NCI-H526 treated with DMSO at 0.1 percent for 48 hours (cell line): ENCODE results near the gene KISS1.

Source experiments
- DNase-seq: peaks from one replicate; lab custom pipeline; 2025; lab: John Stamatoyannopoulos, UW

The KISS1 gene

GRCh38 chr1:204154568-204155255 lies 41.6 kb downstream of the KISS1 start:
- DNase-seq: no peak

- DNase-seq: no peak
Observed at GRCh38 chr1:204153667-204154066, 42.6 kb downstream of the KISS1 start.

DNA sequence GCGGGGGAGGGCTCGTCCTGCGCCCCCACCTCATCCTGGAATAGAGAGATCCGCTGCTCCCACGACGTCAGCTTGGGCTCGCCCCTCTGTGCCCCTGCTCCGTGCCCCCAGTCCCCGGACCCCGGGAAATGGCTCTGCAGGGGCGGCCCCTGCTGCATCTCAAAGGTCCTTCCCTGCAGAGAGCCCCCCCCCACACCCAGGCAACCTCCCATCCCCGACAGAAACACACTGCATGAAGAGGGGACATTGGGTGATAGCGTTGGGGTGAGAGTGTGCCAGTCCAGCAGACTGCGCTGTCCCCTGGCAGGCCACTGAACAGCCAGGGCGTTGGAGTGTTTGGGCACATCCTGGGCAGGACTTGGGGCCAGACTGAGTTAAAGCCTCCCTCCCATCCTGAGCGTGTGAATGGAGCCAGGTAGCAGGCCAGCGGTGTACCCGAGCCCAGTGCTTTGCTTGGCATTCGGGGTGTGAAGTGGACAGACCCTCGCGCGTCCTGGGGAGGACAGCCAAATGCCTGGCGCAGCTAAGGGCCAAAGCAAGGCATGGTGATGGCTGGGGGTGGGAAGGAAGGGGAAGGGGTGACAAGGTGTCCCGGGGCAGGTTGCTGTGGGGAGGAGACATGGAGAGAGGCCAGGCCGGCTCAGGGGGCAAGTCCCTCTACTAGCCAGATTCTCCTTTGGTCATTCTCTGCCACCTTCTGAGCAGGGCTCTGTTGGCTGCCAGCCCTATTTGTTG lies 43.8 kb downstream of the KISS1 start:
- DNase-seq: no peak

GRCh38 chr1:204151552-204152309 lies 44.6 kb downstream of the KISS1 start, which contains the start of gene ETNK2:
TSS of gene ETNK2 (minus strand) at chr1:204152044. CDS start at chr1:204151852, 192 bp downstream.
- no peak for DNase-seq

- no peak for DNase-seq
Observed at GRCh38 chr1:204150702-204151551, 45.4 kb downstream of the KISS1 start.

GRCh38 chr1:204149635-204150565 lies 46.4 kb downstream of the KISS1 start:
- DNase-seq: no peak

DNA sequence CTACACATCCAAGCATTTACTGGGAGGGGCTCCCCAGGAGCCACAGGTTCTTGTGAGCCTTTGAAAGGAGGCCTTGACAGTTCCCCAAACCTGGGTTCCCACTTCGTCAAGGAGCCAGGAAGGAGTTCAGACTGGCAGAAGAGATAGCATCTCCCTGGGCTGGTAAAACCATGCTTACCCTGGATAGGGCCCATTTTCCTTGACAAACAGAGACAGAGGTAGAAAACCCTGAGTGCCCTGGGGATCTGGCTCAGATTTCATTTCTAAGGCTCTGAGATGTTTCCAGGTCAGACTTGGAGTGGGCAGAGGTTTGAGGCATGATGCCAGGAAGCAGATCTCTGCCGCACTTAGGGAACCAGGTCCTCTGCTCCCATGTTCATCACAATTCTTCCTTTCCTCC lies 47.2 kb downstream of the KISS1 start:
- no peak for DNase-seq

DNA sequence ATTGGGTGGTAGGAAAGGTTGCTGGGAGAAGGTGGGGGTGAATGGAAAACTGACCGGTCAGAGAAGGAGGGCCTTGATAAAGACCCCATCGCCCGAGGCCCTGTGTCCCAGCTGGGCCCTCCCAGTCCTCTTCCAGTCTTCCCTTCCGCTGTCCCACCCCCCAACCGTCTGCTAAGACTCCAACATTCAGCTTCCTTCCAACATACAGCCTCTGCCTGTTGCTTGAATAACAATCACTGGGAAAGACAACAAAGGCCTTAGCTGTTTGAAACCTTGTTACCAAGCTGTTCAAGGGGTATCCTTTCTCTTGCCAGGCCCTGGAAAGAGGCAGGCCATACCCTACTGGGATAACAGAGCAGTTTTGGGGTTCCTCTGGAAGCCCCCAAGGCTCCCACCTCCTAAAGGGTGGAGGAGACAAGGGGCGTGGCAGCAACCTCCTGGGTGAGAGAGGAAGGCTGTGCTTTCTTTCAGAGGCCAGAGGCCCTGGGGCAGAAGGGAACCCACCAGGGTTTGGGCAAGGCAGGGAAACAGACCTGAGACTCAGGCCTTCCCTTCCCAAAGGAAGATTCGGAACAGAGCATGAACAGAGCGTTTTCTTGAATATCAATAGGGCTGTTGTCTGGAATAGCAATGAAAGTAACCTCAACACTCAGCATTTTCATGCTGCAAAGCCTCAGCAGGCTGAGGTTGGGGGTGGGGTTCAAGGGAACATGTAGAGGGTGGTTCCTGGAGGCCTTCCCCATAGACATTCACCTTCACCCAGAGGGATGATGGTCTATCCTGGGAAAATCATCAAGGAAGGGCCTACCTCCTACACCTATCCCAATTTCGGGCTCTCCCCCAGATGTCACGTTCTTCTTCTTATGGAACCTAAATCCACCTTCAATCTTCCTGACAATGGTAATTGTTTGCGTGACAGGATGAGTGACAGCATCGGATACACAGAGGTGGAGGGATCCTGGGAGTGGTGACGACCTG lies 48.6 kb downstream of the KISS1 start:
- no peak for DNase-seq

GRCh38 chr1:204146965-204147364 lies 49.3 kb downstream of the KISS1 start:
- no peak for DNase-seq

- no peak for DNase-seq
Observed at GRCh38 chr1:204146309-204146708, 50.0 kb downstream of the KISS1 start.

- no peak for DNase-seq
Observed at GRCh38 chr1:204145033-204145504, 51.2 kb downstream of the KISS1 start.

- no peak for DNase-seq
Observed at GRCh38 chr1:204143276-204144041, 52.8 kb downstream of the KISS1 start.

- DNase-seq: no peak
Observed at GRCh38 chr1:204142032-204142974, 54.0 kb downstream of the KISS1 start.

GRCh38 chr1:204141131-204141530 lies 55.2 kb downstream of the KISS1 start:
- DNase-seq: no peak
